HEK293 (cell line): Measurements from ENCODE around the gene C6orf141.

Experiments
- ZNF114 ChIP-seq: fragments of 450-650 bp; formaldehyde crosslinking; IDR thresholded peaks from 2 replicates; pipeline ENCODE4 v1.5.0; 2017; ENCODE audit warnings: missing biosample characterization, missing genetic modification characterization
- ZNF274 ChIP-seq, 2 experiments: fragments of 200-500 bp in 1 of 2; fragments of 450-650 bp in 1 of 2; sonication (Bioruptor generic) in 1 of 2; formaldehyde crosslinking in 1 of 2; IDR thresholded peaks; 2 replicates each; pipeline versions ENCODE4 v1.5.1 to v1.6.1; 2014 to 2016; ENCODE audit warnings: borderline replicate concordance in 1 of 2, inconsistent platforms in 1 of 2, low read length in 1 of 2, missing biosample characterization in 1 of 2, missing genetic modification characterization in 1 of 2
- ZNF302 ChIP-seq: fragments of 450-650 bp; formaldehyde crosslinking; IDR thresholded peaks from 2 replicates; pipeline ENCODE4 v1.5.1; 2016; ENCODE audit warnings: missing biosample characterization, missing genetic modification characterization, low read depth
- ZNF473 ChIP-seq: fragments of 450-650 bp; formaldehyde crosslinking; IDR thresholded peaks from 2 replicates; pipeline ENCODE4 v1.5.1; 2017; ENCODE audit warnings: missing biosample characterization, missing genetic modification characterization
- ZNF529 ChIP-seq: fragments of 450-650 bp; formaldehyde crosslinking; IDR thresholded peaks from 2 replicates; pipeline ENCODE4 v1.5.1; 2017; ENCODE audit warnings: missing genetic modification characterization, missing biosample characterization; ENCODE audit not compliant: insufficient replicate concordance
- ZNF561 ChIP-seq: fragments of 450-650 bp; IDR thresholded peaks from 2 replicates; pipeline ENCODE4 v1.5.1; 2018; ENCODE audit warnings: missing biosample characterization, missing genetic modification characterization, borderline replicate concordance
- ZNF654 ChIP-seq: fragments of 450-650 bp; formaldehyde crosslinking; IDR thresholded peaks from 2 replicates; pipeline ENCODE4 v1.5.1; 2016; ENCODE audit warnings: low read depth, missing biosample characterization, missing genetic modification characterization
- ZNF76 ChIP-seq: fragments of 450-650 bp; formaldehyde crosslinking; IDR thresholded peaks from 2 replicates; pipeline ENCODE4; 2016; ENCODE audit warnings: low read depth, missing biosample characterization, missing genetic modification characterization, borderline replicate concordance
- TF ChIP-seq, protein P1 (sequence below): fragments of 450-650 bp; formaldehyde crosslinking; optimal IDR thresholded peaks from 2 replicates; pipeline ENCODE3; 2016; ENCODE audit warnings: missing biosample characterization, mild to moderate bottlenecking, missing genetic modification characterization
- TF ChIP-seq, protein P2 (sequence below): fragments of 450-650 bp; formaldehyde crosslinking; IDR thresholded peaks from 2 replicates; pipeline ENCODE4 v1.5.1; 2016; ENCODE audit warnings: missing biosample characterization, missing genetic modification characterization

DNA sequence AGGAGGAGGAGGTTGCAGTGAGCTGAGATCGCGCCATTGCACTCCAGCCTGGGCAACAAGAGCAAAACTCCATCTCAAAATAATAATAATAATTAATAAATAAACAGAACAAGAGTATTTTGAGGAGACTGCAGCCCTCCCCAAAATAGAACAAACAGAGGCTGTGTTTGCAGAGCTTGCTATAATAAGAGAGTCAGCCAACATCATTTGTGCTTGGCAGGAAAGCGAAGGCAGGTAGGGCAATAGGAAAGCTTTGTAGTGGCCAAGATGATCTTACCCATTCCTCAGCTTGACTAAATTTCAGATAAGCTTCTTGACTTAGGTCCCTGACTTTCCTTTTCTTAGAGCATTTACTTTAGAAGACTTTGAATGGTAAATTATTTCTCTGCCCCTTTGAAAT is 6.7 kb downstream of the C6orf141 start:
- TF ChIP-seq ZNF561 (no peak), ZNF473 (tag by site-specific recombination) (no peak), ZNF114 (no peak), ZNF274 (IDR thresholded peaks at IDR 0.05; ENCODE audit: low read length) (no peak), ZNF274 (tag by site-specific recombination; IDR thresholded peaks at IDR 0.05; ENCODE audit: borderline replicate concordance) (no peak), ZNF529 (tag by site-specific recombination) (no peak), ZNF76 (no peak), ZNF302 (tag by site-specific recombination) (no peak), ZNF654 (tag by site-specific recombination) (no peak)
- TF ChIP-seq, protein P1, sequence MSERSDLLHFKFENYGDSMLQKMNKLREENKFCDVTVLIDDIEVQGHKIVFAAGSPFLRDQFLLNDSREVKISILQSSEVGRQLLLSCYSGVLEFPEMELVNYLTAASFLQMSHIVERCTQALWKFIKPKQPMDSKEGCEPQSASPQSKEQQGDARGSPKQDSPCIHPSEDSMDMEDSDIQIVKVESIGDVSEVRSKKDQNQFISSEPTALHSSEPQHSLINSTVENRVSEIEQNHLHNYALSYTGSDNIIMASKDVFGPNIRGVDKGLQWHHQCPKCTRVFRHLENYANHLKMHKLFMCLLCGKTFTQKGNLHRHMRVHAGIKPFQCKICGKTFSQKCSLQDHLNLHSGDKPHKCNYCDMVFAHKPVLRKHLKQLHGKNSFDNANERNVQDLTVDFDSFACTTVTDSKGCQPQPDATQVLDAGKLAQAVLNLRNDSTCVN, result no peak
- TF ChIP-seq, protein P2, sequence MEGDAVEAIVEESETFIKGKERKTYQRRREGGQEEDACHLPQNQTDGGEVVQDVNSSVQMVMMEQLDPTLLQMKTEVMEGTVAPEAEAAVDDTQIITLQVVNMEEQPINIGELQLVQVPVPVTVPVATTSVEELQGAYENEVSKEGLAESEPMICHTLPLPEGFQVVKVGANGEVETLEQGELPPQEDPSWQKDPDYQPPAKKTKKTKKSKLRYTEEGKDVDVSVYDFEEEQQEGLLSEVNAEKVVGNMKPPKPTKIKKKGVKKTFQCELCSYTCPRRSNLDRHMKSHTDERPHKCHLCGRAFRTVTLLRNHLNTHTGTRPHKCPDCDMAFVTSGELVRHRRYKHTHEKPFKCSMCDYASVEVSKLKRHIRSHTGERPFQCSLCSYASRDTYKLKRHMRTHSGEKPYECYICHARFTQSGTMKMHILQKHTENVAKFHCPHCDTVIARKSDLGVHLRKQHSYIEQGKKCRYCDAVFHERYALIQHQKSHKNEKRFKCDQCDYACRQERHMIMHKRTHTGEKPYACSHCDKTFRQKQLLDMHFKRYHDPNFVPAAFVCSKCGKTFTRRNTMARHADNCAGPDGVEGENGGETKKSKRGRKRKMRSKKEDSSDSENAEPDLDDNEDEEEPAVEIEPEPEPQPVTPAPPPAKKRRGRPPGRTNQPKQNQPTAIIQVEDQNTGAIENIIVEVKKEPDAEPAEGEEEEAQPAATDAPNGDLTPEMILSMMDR (tag by site-specific recombination), result no peak
